Measurements from ENCODE around the gene SPIN1.

Gene SPIN1

DNA sequence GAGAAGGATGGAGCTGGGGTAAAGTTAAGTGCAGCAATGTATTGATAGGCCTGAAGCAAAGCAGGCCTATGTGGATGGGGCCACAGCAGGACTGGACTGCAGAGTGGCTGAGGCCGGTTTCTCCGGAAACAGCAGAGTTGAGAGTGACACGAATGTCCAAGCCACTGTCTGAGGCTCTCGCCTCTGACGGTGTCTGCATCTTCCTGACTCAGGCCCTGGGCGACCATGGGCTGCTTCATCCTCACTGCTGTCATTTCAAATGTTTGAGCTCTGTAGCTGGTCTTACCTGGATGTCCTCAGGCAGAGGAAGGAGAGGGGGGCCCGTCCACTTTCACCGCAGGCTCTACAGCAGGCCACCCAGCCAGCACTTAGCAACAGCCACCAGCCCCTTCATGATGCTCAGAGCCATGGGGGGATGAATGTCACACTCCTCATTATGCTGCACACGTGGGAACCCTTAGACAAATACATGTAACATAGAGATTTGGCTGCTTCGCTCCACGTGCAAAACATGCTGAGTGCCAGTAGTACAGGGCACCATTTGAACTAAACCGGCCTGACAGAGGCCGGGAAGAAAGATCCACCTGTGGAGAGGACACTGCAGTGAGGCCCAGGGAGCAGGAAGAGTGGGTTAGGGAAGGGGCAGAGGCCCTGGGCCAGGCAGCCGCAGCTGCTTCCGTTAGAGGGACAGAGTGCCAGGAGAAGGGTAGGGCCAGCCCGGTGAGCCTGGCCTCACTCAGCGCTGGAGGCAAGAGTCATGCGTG is 115.0 kb downstream of the SPIN1 start:
- no peak for DNase-seq (ENCODE audit: extremely low read depth, low read depth)
- TF ChIP-seq, protein P1, sequence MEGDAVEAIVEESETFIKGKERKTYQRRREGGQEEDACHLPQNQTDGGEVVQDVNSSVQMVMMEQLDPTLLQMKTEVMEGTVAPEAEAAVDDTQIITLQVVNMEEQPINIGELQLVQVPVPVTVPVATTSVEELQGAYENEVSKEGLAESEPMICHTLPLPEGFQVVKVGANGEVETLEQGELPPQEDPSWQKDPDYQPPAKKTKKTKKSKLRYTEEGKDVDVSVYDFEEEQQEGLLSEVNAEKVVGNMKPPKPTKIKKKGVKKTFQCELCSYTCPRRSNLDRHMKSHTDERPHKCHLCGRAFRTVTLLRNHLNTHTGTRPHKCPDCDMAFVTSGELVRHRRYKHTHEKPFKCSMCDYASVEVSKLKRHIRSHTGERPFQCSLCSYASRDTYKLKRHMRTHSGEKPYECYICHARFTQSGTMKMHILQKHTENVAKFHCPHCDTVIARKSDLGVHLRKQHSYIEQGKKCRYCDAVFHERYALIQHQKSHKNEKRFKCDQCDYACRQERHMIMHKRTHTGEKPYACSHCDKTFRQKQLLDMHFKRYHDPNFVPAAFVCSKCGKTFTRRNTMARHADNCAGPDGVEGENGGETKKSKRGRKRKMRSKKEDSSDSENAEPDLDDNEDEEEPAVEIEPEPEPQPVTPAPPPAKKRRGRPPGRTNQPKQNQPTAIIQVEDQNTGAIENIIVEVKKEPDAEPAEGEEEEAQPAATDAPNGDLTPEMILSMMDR (IDR thresholded peaks at IDR 0.05; ENCODE audit: low read depth, low read length, missing control alignments) = no peak
- H3K4me3 ChIP-seq (replicated peaks; ENCODE audit: low read depth, low read length) = no peak overlapping the region

DNA sequence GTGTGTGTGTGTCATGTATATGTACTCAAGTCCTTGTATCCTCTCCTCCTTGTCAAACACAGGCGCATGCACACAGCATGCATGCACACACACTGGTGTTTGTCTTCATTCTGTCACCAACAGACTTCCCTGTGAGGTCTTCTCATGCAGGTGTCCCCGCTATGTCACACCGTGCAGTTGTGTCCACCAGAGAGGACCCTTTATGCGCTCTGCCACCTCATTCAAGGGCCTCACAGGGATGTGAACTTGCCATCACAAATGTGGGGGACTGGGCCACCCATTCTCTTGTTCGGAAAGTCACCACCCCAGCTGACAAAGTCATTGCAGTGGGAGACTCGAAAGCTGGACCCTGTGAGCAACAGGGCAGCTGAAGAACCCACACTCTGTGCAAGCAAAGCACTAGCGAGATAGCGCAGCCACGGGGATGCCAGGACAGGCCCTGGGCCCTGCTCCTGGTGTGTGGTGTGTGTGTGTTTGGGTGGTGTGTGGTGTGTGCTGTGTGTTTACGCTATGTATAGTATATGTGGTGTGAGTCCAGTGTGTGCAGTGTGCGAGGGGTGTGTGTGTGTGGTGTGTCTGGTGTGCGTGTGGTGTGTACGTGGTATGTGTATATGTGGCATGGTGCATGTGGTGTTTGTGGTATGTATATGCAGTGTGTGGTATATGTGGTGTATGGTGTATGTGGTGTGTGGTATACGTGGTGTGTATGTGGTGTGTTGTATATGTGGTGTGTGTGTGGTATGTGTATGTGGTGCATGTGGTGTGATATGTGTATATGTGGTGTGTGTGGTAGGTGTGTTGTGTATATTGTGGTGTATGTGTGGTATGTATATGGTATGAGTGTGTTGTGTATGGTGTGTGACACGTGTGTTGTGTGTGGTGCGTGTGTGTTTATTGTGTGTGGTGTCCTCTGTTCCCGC is 115.9 kb downstream of the SPIN1 start:
- no peak for DNase-seq (ENCODE audit: extremely low read depth, low read depth)
- TF ChIP-seq, protein P1 (IDR thresholded peaks at IDR 0.05; ENCODE audit: low read depth, low read length, missing control alignments) = no peak
- H3K4me3 ChIP-seq (replicated peaks; ENCODE audit: low read depth, low read length) = no peak overlapping the region

DNA sequence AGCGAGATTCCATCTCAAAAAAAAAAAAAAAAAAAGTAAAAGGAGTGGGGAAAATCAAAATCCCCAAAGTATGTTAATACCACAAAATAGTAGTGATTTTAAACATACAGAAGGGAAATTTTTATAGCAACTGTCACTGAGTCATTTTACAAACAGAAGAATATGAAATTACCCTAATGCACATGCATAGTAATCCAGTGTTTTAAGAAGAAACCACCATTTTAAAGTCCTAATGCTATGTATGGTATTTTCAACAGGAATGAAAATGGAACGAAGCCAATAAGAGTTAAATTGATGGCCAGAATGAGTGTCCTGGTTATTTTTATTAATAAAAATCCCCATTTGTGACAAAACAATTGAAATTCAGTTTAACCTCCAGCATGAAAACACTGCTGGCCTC is 120.1 kb downstream of the SPIN1 start:
- DNase-seq (ENCODE audit: extremely low read depth, low read depth) = no peak
- TF ChIP-seq, protein P1 (IDR thresholded peaks at IDR 0.05; ENCODE audit: low read depth, low read length, missing control alignments) = no peak
- H3K4me3 ChIP-seq (replicated peaks; ENCODE audit: low read depth, low read length) = no peak overlapping the region

DNA sequence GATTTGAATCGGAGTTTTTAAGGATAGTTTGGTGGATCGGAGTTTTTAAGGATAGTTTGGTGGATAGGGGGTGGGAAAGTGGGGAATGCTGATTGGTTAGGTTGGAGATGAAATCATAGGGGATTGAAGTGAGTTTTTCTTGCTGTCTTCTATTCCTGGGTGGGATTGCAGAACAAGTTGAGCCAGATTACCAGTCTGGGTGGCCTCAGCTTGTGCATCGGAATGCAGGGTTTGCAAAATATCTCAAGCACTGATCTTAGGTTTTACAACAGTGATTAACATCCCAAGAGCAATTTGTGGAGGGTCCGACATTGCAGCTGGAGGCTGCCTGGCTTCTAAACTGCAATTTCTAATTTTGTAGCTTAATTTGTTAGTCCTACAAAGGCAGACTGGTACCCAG is 123.7 kb downstream of the SPIN1 start:
- TF ChIP-seq, protein P1 (IDR thresholded peaks at IDR 0.05; ENCODE audit: low read depth, low read length, missing control alignments) = no peak

DNA sequence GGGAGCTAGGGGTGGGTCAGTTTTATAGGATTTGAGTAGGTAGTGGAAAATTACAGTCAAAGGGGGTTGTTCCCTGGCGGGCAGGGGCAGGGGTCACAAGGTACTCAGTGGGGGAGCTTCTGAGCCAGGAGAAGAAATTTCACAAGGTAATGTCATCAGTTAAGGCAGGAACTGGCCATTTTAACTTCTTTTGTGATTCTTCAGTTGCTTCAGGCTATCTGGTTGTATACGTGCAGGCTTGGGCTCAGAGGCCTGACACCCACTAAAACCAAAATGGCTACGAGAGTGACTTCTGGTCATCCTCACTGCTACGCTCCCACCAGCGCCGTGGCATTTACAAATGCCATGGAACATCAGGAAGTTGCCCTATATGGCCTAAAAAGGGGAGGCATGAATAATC is 126.0 kb downstream of the SPIN1 start:
- no peak overlapping the region for H3K4me3 ChIP-seq (replicated peaks; ENCODE audit: low read depth, low read length)
- DNase-seq (ENCODE audit: extremely low read depth, low read depth) = no peak
- TF ChIP-seq, protein P1 (IDR thresholded peaks at IDR 0.05; ENCODE audit: low read depth, low read length, missing control alignments) = no peak

More for the DNA sequence above, 123.7 kb downstream of the SPIN1 start:
- H3K4me3 ChIP-seq (replicated peaks; ENCODE audit: low read depth, low read length) = no peak overlapping the region
- no peak for DNase-seq (ENCODE audit: extremely low read depth, low read depth)

DNA sequence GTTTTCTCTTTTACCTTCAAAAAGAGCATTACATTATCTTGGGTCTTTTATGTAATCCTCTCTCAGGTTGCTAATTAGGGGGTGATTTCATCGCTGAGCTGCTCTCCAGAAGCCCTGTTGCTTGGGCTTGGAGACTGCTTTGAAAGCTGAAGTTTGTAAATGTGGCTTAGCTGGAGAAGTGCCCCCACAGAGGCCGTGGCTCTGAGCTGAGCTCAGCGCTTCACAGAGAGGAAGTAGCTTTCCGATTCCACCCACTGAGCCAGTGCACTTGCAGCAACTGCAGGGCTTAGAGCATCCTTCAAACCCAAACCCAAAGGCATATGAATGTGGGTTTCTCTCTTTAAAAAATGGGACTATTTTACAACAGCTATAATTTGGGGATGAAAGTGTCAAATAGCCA is 133.1 kb downstream of the SPIN1 start:
- DNase-seq (ENCODE audit: extremely low read depth, low read depth) = no peak
- H3K4me3 ChIP-seq (replicated peaks; ENCODE audit: low read depth, low read length) = no peak overlapping the region
- TF ChIP-seq, protein P1 (IDR thresholded peaks at IDR 0.05; ENCODE audit: low read depth, low read length, missing control alignments) = no peak
